Measurements from ENCODE around the gene TMUB2.

DNA sequence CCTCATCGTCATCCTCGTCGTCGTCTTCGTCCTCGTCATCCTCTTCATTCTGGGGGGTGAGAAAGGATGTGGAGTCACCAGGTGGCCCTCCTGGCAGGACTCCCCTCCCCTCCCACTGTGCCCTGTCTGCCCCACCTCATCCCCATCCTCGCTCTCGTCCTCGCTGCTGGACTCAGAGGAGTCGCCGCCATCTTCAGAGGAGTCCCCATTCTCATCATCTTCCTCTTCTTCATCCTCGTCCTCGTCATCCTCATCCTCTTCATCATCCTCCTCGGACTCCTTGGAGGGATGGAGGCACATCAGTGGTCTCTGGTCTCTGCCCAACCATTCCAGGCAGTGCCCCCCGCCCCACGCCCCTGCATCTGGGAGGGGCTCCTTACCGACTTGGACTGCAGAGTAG, 20.5 kb downstream of the TMUB2 start:
- TF ChIP-seq EZH2 (IDR thresholded peaks at IDR 0.05; ENCODE audit: insufficient read depth, poor library complexity, severe bottlenecking) (no peak), EZH2phosphoT487 (IDR thresholded peaks at IDR 0.05; ENCODE audit: insufficient read depth, low read depth) (no peak)
